GM10266 (cell line): ENCODE data around the gene DERL3.

Experiments
- DNase-seq: peaks from one replicate; pipeline ENCODE4 v3.0.0; 2012; ENCODE audit errors: extremely low spot score
- TF ChIP-seq, protein P1 (sequence below): IDR thresholded peaks from 2 replicates; pipeline ENCODE4 v1.5.1; 2012; ENCODE audit warnings: mild to moderate bottlenecking, low read depth; ENCODE audit not compliant: control insufficient read depth, insufficient read depth; ENCODE audit errors: missing control alignments

The DERL3 gene

DNA sequence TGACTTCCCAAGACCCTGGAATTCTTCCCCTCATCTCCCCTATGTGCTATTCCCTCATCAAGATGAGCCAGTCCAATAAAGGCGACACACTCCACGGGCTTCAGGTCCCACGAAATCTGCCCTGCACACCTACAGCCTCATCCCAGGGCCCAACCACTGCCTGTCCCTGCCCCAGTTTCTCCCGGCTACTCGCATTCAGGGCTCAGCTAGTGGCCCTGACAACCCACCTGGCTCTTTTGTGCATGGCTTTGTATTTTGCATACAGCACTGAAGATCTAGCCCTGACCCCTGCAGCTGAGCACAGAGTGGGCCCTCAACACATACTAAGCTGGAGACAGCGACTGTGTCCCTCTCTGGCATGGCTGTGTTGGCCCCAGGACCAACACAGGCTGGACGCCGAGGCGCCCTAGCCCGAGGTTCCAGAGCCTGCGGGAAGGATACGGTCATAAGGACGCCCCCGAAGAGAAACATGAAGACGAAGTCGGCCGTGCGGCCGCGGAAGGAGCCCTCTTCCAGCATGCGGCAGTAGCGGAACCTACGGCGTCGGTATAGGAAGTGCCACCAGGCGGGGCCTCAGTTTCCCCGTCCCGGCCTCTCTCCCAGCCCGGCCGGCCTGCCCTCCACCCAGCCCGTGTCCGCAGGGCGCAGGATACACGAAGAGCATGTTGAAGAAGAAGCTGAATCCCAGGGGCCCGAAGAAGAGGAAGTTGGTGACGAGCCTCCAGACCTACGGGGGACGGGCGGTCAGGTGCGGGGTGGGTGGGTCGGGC is 710 bp downstream of the DERL3 start:
- no peak for DNase-seq
- TF ChIP-seq, protein P1, sequence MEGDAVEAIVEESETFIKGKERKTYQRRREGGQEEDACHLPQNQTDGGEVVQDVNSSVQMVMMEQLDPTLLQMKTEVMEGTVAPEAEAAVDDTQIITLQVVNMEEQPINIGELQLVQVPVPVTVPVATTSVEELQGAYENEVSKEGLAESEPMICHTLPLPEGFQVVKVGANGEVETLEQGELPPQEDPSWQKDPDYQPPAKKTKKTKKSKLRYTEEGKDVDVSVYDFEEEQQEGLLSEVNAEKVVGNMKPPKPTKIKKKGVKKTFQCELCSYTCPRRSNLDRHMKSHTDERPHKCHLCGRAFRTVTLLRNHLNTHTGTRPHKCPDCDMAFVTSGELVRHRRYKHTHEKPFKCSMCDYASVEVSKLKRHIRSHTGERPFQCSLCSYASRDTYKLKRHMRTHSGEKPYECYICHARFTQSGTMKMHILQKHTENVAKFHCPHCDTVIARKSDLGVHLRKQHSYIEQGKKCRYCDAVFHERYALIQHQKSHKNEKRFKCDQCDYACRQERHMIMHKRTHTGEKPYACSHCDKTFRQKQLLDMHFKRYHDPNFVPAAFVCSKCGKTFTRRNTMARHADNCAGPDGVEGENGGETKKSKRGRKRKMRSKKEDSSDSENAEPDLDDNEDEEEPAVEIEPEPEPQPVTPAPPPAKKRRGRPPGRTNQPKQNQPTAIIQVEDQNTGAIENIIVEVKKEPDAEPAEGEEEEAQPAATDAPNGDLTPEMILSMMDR: no peak

DNA sequence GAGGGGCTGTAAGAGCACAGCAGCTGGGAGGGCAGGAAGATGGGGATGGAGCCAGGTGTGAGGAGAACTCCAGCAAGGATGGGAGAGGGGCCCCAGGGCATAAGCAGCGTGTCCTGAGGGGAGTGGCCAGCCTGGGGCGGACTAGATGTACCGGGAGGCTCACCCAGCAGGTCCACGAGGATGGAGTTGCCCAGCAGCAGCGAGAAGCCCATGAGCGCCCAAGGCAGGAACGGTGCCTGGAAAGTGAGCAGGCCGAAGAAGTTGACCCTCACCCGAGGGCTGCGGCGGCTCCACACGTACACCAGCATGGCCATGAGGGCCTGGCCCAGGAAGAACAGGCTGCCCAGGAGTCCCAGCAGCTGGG is 1.3 kb downstream of the DERL3 start:
- TF ChIP-seq, protein P1: no peak
- DNase-seq: no peak

- no peak for DNase-seq
- TF ChIP-seq, protein P1: no peak
Observed at GRCh38 chr22:23836692-23837495, 1.9 kb downstream of the DERL3 start.

DNA sequence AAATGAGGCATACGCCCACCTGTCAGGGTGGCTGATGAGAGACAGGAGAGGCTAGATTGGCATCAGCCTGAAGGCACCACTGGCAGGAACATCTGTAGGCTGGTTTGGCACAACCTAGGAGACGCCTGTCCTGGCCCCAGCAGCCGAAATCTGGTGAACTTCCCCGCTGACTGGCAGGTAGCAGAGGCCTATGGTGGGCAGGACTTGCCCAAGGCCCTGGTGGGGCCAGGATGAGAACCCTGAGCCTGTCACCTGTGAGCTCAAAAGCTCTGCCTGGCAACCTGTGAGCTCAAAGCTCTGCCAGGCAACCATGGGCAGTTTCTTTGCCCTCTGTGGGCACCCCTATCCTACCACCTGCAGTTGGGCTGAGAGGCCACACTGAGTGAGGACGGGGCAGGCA is 2.5 kb downstream of the DERL3 start:
- DNase-seq: no peak
- TF ChIP-seq, protein P1: no peak

GRCh38 chr22:23835484-23836144 is 3.2 kb downstream of the DERL3 start:
- TF ChIP-seq, protein P1: no peak
- no peak for DNase-seq

GRCh38 chr22:23834793-23835483 is 3.9 kb downstream of the DERL3 start:
- DNase-seq: no peak
- TF ChIP-seq, protein P1: no peak

GRCh38 chr22:23834406-23834792 is 4.4 kb downstream of the DERL3 start:
- DNase-seq: no peak
- TF ChIP-seq, protein P1: no peak
